Measurements from ENCODE around the gene SPACA1.

DNA sequence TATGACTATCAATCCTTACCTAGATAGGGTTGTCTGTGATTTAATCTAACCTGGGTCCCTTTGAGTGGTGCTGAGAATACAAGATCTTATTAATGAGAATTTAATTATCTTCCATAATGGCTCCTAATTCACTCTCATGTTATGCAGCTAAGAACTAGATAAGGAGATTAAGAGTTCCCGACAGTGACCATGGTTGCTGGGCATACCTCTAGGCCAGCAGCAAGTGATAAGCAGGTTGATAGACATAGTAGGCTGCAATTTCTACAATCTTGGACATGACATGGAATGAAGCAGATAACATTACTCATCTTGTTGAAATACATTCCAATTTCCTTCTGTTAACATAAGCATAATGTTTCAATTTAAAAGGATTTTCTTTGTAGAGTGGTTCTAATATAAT is 27.1 kb downstream of the SPACA1 start:
- TF ChIP-seq, protein P1, sequence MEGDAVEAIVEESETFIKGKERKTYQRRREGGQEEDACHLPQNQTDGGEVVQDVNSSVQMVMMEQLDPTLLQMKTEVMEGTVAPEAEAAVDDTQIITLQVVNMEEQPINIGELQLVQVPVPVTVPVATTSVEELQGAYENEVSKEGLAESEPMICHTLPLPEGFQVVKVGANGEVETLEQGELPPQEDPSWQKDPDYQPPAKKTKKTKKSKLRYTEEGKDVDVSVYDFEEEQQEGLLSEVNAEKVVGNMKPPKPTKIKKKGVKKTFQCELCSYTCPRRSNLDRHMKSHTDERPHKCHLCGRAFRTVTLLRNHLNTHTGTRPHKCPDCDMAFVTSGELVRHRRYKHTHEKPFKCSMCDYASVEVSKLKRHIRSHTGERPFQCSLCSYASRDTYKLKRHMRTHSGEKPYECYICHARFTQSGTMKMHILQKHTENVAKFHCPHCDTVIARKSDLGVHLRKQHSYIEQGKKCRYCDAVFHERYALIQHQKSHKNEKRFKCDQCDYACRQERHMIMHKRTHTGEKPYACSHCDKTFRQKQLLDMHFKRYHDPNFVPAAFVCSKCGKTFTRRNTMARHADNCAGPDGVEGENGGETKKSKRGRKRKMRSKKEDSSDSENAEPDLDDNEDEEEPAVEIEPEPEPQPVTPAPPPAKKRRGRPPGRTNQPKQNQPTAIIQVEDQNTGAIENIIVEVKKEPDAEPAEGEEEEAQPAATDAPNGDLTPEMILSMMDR (IDR thresholded peaks at IDR 0.05), result no peak
- no peak for TF ChIP-seq POLR2A (IDR thresholded peaks at IDR 0.05)
